Chondrocyte (in vitro differentiated cells): ENCODE measurements around the gene ATG3. TPM values are rescaled to one million over a fixed set of nuclear protein-coding genes. Genes with fewer than 3 reads are reported as not detected.

Experiments used
- DNase-seq: peaks from one replicate; pipeline ENCODE4 v3.0.0; 2021; ENCODE audit warnings: mixed read lengths, low spot score
- H3K27ac Mint-ChIP-seq: one replicate; pipeline ENCODE4 v1.8.0; 2021; ENCODE audit warnings: mild to moderate bottlenecking, moderate library complexity, mixed read lengths; ENCODE audit not compliant: unreplicated experiment
- H3K27me3 Mint-ChIP-seq: 2 replicates; pipeline ENCODE4 v1.8.0; 2021; ENCODE audit warnings: low read depth, mixed read lengths
- H3K36me3 Mint-ChIP-seq: 2 replicates; pipeline ENCODE4 v1.8.0; 2021; ENCODE audit warnings: low read depth, mixed read lengths
- H3K4me1 Mint-ChIP-seq: 2 replicates; pipeline ENCODE4 v1.8.0; 2021; ENCODE audit warnings: low read depth, mild to moderate bottlenecking, mixed read lengths
- H3K4me3 Mint-ChIP-seq: one replicate; pipeline ENCODE4 v1.8.0; 2021; ENCODE audit warnings: mild to moderate bottlenecking, moderate library complexity, mixed read lengths; ENCODE audit not compliant: unreplicated experiment
- H3K9me3 Mint-ChIP-seq: 2 replicates; pipeline ENCODE4 v1.8.0; 2021; ENCODE audit warnings: low read depth, mixed read lengths
- total RNA-seq: library from RNA; stranded (reverse); gene quantifications from 3 replicates; pipeline ENCODE4 v1.2.1, GENCODE V29; 2021
- TF ChIP-seq, protein P1 (sequence below): fragments of 200-600 bp; sonication (generic); IDR thresholded peaks from 2 replicates; pipeline ENCODE4 v1.5.0; 2021; ENCODE audit warnings: antibody characterized with exemption, mild to moderate bottlenecking, moderate library complexity

ATG3 gene
- total RNA-seq, 1 donor from 2014 or later = 42.7 TPM

DNA sequence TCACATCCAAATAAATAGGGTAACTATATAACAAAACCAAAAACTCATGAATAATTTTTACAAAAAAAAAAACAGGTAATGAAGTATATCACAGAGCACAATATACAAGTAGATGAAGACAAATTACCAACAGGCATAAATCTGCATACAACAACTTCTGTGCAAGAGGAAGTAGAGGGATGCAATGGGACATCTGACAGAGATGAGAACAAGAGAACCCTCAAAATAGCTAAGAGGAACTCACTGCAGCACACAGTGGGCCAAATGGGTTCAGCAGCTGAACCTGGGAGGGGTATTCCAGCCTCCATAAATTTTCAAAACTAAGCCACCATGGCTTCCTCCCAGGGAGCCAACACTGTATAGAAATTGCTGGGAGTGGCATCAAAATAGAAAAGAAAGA, 52.9 kb downstream of the ATG3 start:
- TF ChIP-seq, protein P1, sequence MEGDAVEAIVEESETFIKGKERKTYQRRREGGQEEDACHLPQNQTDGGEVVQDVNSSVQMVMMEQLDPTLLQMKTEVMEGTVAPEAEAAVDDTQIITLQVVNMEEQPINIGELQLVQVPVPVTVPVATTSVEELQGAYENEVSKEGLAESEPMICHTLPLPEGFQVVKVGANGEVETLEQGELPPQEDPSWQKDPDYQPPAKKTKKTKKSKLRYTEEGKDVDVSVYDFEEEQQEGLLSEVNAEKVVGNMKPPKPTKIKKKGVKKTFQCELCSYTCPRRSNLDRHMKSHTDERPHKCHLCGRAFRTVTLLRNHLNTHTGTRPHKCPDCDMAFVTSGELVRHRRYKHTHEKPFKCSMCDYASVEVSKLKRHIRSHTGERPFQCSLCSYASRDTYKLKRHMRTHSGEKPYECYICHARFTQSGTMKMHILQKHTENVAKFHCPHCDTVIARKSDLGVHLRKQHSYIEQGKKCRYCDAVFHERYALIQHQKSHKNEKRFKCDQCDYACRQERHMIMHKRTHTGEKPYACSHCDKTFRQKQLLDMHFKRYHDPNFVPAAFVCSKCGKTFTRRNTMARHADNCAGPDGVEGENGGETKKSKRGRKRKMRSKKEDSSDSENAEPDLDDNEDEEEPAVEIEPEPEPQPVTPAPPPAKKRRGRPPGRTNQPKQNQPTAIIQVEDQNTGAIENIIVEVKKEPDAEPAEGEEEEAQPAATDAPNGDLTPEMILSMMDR = no peak
- peaks cover 2% of the 10 kb centered on the region for H3K36me3 Mint-ChIP-seq
- no peak for DNase-seq

DNA sequence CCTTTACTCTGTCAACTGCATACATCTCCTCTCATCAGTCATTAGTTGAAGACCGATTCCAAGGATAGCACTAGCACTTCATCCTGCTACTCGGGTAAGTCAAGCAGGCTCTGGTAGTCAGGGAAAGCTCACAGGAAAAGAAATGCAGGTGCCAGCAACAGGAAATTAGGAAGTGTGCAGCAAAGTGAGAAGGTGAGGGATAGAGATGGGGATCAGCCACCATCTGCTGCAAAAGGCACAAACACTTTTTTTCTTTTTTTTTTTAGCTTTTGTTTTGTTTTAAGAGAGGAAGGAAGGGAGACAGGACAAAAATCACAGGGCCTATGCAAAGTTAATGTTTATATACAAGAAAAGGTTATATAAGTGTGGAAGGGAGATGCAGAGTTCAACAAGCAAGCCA, 53.5 kb downstream of the ATG3 start:
- no peak for DNase-seq
- Mint-ChIP-seq H3K9me3 (peaks cover 6% of the 10 kb centered on the region), H3K27ac (no peak overlapping the region), H3K4me3 (no peak overlapping the region), H3K4me1 (no peaks in the 10 kb centered on the region), H3K36me3 (peaks cover 2% of the 10 kb centered on the region), H3K27me3 (no peaks in the 10 kb centered on the region)
- TF ChIP-seq, protein P1 = no peak

More for the DNA sequence above, 52.9 kb downstream of the ATG3 start:
- no peaks in the 10 kb centered on the region for H3K27me3 Mint-ChIP-seq
- no peak overlapping the region for H3K4me3 Mint-ChIP-seq
- peaks cover 6% of the 10 kb centered on the region for H3K9me3 Mint-ChIP-seq
- H3K4me1 Mint-ChIP-seq = no peaks in the 10 kb centered on the region
- H3K27ac Mint-ChIP-seq = no peak overlapping the region

DNA sequence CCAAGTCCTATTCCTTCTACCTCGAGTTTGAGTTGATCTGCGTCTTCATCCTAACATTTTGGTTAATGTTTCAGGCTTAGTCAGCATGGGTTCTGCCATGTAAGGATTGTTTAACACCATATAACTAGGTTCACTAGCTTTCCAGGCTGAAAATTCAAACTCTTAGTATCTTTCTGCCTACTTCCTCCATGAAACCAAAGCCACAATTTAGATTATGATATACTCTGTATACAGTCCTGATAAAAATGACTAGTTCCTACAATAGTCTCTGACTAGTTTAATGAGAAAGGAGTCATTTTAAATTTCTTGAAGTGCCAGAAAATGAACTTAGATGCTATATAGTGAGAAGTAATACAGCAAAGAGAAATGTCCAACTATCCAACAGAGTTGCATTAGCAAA, 55.9 kb downstream of the ATG3 start:
- TF ChIP-seq, protein P1 = no peak
- Mint-ChIP-seq H3K27me3 (no peaks in the 10 kb centered on the region), H3K4me1 (no peaks in the 10 kb centered on the region), H3K36me3 (no peaks in the 10 kb centered on the region), H3K27ac (no peak overlapping the region), H3K4me3 (no peak overlapping the region), H3K9me3 (no peaks in the 10 kb centered on the region)
- no peak for DNase-seq

DNA sequence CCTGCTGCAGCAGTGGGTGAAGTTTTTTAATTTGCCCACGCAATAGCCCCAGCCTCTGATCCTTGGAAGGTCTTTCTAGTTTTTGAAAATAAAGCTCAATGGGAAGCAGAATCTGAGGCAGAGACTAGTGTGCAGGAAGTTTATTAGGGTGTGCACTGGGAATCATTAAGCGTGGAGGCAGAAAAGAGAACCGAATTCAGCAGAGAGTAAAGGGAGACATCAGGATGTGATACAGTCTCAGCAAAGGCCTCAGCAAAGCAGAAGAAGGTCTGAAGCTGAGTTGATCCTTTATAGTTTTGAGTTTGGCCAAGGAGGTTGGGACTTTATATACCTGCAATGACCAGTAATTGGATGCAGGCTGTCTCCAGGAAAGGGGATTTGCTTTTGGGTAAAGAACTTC, 57.6 kb downstream of the ATG3 start:
- no peak overlapping the region for H3K27ac Mint-ChIP-seq
- no peaks in the 10 kb centered on the region for H3K4me1 Mint-ChIP-seq
- H3K9me3 Mint-ChIP-seq = no peaks in the 10 kb centered on the region
- no peaks in the 10 kb centered on the region for H3K36me3 Mint-ChIP-seq
- H3K4me3 Mint-ChIP-seq = no peak overlapping the region
- no peak for DNase-seq
- TF ChIP-seq, protein P1 = no peak
- no peaks in the 10 kb centered on the region for H3K27me3 Mint-ChIP-seq

DNA sequence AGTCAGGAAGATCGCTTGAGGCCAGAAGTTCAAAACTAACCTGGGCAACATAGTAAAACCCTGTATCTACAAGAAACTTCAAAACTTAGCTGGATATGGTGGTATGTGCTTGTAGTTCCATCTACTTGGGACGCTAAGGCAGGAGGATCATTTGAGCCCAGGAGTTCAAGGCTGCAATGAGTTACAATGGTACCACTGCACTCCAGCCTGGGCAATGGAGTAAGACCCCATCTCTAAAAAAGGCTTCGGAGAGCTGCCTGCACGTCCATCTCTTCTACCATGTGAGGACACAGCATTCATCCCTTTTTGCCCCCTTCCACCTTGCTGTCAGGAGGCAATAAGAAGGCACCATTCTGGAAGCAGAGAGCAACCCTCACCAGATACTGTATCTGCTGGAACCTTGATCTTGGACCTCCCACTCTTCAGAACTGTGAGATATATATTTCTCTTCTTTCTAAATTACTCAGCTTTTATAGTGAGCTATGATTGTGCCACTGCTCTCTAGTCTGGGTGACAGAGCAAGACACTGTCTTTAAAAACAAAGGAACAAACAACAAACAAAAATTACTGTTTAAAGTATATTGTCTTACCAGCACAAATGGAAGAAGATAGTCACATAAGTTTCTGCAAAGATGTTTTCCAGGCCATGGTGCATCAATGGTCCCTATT, 58.3 kb downstream of the ATG3 start:
- Mint-ChIP-seq H3K27me3 (no peaks in the 10 kb centered on the region), H3K36me3 (no peaks in the 10 kb centered on the region), H3K27ac (no peak overlapping the region), H3K9me3 (no peaks in the 10 kb centered on the region), H3K4me1 (no peaks in the 10 kb centered on the region), H3K4me3 (no peak overlapping the region)
- DNase-seq = no peak
- TF ChIP-seq, protein P1 = no peak
